CD4-positive, CD25-positive, alpha-beta regulatory T cell (primary cell): ENCODE data around the gene CCDC190. TPM values are rescaled to one million over a fixed set of nuclear protein-coding genes. Genes with fewer than 3 reads are reported as not detected.
A peak's percentile ranks its signal among the peaks of the same experiment; 100 is the strongest.

Source experiments
- ATAC-seq, 2 donors: fragments of 150-1000 bp; cut with Tn5 transposase; one replicate each; pipeline ENCODE4 v1.10.0; 2021; ENCODE audit warnings: low read depth in 2 of 2, moderate number of reproducible peaks in 2 of 2, moderate library complexity in 1 of 2
- DNase-seq, 3 donors: peaks; one replicate each; pipeline versions ENCODE4 v3.0.0 to v3.0.0-alpha.2; 2012 to 2022; ENCODE audit warnings: mixed read lengths in 1 of 3
- H3K27ac ChIP-seq: one replicate; pipeline ENCODE4 v1.7.0; 2013; ENCODE audit warnings: mild to moderate bottlenecking, low read length; ENCODE audit not compliant: insufficient read depth, poor library complexity, severe bottlenecking
- H3K27me3 ChIP-seq: one replicate; pipeline ENCODE4 v1.7.0; 2013; ENCODE audit warnings: low read length; ENCODE audit not compliant: control insufficient read depth, insufficient read depth
- H3K36me3 ChIP-seq: one replicate; pipeline ENCODE4 v1.7.0; 2013; ENCODE audit warnings: mild to moderate bottlenecking, low read length, moderate library complexity; ENCODE audit not compliant: control insufficient read depth, insufficient read depth
- H3K4me1 ChIP-seq: 2 replicates; pipeline ENCODE4 v1.7.0; 2013; ENCODE audit warnings: mild to moderate bottlenecking, low read length; ENCODE audit not compliant: insufficient read depth, control insufficient read depth, poor library complexity, severe bottlenecking
- H3K4me3 ChIP-seq: one replicate; pipeline ENCODE4 v1.7.0; 2013; ENCODE audit warnings: low read depth, mild to moderate bottlenecking, low read length, moderate library complexity
- H3K9me3 ChIP-seq, 2 experiments: 1 replicate in 1 of 2; 2 replicates in 1 of 2; pipeline ENCODE4 v1.7.0; 2013; ENCODE audit warnings: low read length in 2 of 2, mild to moderate bottlenecking in 1 of 2, moderate library complexity in 1 of 2; ENCODE audit not compliant: control insufficient read depth in 2 of 2
- H3K27ac Mint-ChIP-seq, 3 donors: one replicate each; pipeline ENCODE4 v1.8.0; 2020 to 2022; ENCODE audit warnings: mild to moderate bottlenecking in 3 of 3, mixed read lengths in 3 of 3, moderate library complexity in 2 of 3
- H3K27me3 Mint-ChIP-seq: one replicate; pipeline ENCODE4 v1.8.0; 2022; ENCODE audit warnings: mild to moderate bottlenecking, mixed read lengths
- H3K36me3 Mint-ChIP-seq: one replicate; pipeline ENCODE4 v1.8.0; 2020; ENCODE audit warnings: mixed read lengths
- H3K4me1 Mint-ChIP-seq, 4 donors: one replicate each; pipeline ENCODE4 v1.8.0; 2020 to 2022; ENCODE audit warnings: mixed read lengths in 4 of 4, mild to moderate bottlenecking in 1 of 4
- H3K4me3 Mint-ChIP-seq, 4 donors: one replicate each; pipeline ENCODE4 v1.8.0; 2020 to 2022; ENCODE audit warnings: mild to moderate bottlenecking in 4 of 4, mixed read lengths in 4 of 4, moderate library complexity in 3 of 4
- H3K9me3 Mint-ChIP-seq, 7 donors: one replicate each; pipeline ENCODE4 v1.8.0; 2020 to 2022; ENCODE audit warnings: mixed read lengths in 7 of 7, mild to moderate bottlenecking in 3 of 7, moderate library complexity in 2 of 7
- polyA plus RNA-seq, 4 donors: library from polyadenylated mRNA; unstranded; fragments of 300-500 nt; fragmentation: Illumina TruSeq; gene quantifications; one replicate each; pipeline ENCODE4 v1.2.3, GENCODE V29; 2021
- total RNA-seq: library from RNA; stranded (reverse); gene quantifications from one replicate; pipeline ENCODE4 v1.2.3, GENCODE V29; 2022

CCDC190 gene
- total and polyA plus RNA-seq, 5 donors from 2014 or later, result not detected

- Histone ChIP-seq H3K36me3 (no peaks in the 10 kb centered on the region), H3K27me3 (no peaks in the 10 kb centered on the region), H3K4me1 (no peaks in the 10 kb centered on the region), H3K9me3 (no peaks in the 10 kb centered on the region), H3K27ac (no peak overlapping the region), H3K4me3 (no peak overlapping the region)
- Mint-ChIP-seq H3K9me3 (no peaks in the 10 kb centered on the region), H3K36me3 (no peaks in the 10 kb centered on the region), H3K4me3 (peak overlapping the region in 1 of 4 donors; percentile 76), H3K27me3 (peaks cover 7% of the 10 kb centered on the region), H3K27ac (no peak overlapping the region), H3K4me1 (no peaks in the 10 kb centered on the region)
- DNase-seq (no peak), ATAC-seq (no peak)
Measured at GRCh38 chr1:162904023-162904422, 43.0 kb upstream of the CCDC190 start.

GRCh38 chr1:162903246-162903645 is 42.3 kb upstream of the CCDC190 start:
- H3K4me3 Mint-ChIP-seq, result no peak overlapping the region
- no peaks in the 10 kb centered on the region for H3K36me3 Mint-ChIP-seq
- Histone ChIP-seq H3K4me1 (no peaks in the 10 kb centered on the region), H3K9me3 (no peaks in the 10 kb centered on the region), H3K27ac (no peak overlapping the region), H3K36me3 (no peaks in the 10 kb centered on the region), H3K27me3 (no peaks in the 10 kb centered on the region), H3K4me3 (no peak overlapping the region)
- no peak for DNase-seq
- no peak overlapping the region for H3K27ac Mint-ChIP-seq
- H3K27me3 Mint-ChIP-seq, result peaks cover 7% of the 10 kb centered on the region
- H3K4me1 Mint-ChIP-seq, result no peaks in the 10 kb centered on the region
- no peaks in the 10 kb centered on the region for H3K9me3 Mint-ChIP-seq
- no peak for ATAC-seq

GRCh38 chr1:162902416-162902815 is 41.4 kb upstream of the CCDC190 start:
- no peaks in the 10 kb centered on the region for H3K36me3 ChIP-seq
- Mint-ChIP-seq H3K4me1 (no peaks in the 10 kb centered on the region), H3K27me3 (peaks cover 7% of the 10 kb centered on the region), H3K9me3 (no peaks in the 10 kb centered on the region), H3K36me3 (no peaks in the 10 kb centered on the region), H3K4me3 (no peak overlapping the region), H3K27ac (no peak overlapping the region)
- ATAC-seq (no peak), DNase-seq (no peak)
- H3K27ac ChIP-seq, result no peak overlapping the region
- no peaks in the 10 kb centered on the region for H3K4me1 ChIP-seq
- no peaks in the 10 kb centered on the region for H3K9me3 ChIP-seq
- H3K27me3 ChIP-seq, result no peaks in the 10 kb centered on the region
- no peak overlapping the region for H3K4me3 ChIP-seq

GRCh38 chr1:162901243-162901642 is 40.3 kb upstream of the CCDC190 start:
- DNase-seq (no peak), ATAC-seq (no peak)
- Histone ChIP-seq H3K36me3 (no peaks in the 10 kb centered on the region), H3K27me3 (no peaks in the 10 kb centered on the region), H3K9me3 (no peaks in the 10 kb centered on the region), H3K27ac (no peak overlapping the region), H3K4me3 (no peak overlapping the region), H3K4me1 (no peaks in the 10 kb centered on the region)
- Mint-ChIP-seq H3K27me3 (peaks cover 6% of the 10 kb centered on the region), H3K4me3 (no peak overlapping the region), H3K4me1 (no peaks in the 10 kb centered on the region), H3K9me3 (peaks cover 0 to 2% (median 0%) of the 10 kb centered on the region in 7 donors), H3K27ac (no peak overlapping the region), H3K36me3 (no peaks in the 10 kb centered on the region)

GRCh38 chr1:162899422-162900146 is 38.6 kb upstream of the CCDC190 start:
- no peaks in the 10 kb centered on the region for H3K9me3 ChIP-seq
- H3K4me3 Mint-ChIP-seq, result no peak overlapping the region
- H3K36me3 ChIP-seq, result no peaks in the 10 kb centered on the region
- H3K4me3 ChIP-seq, result no peak overlapping the region
- H3K4me1 ChIP-seq, result no peaks in the 10 kb centered on the region
- H3K27me3 Mint-ChIP-seq, result no peaks in the 10 kb centered on the region
- peaks cover 0 to 2% (median 0%) of the 10 kb centered on the region in 7 donors for H3K9me3 Mint-ChIP-seq
- H3K27ac ChIP-seq, result no peak overlapping the region
- no peak for DNase-seq
- H3K27me3 ChIP-seq, result no peaks in the 10 kb centered on the region
- no peak for ATAC-seq
- H3K27ac Mint-ChIP-seq, result no peak overlapping the region
- H3K4me1 Mint-ChIP-seq, result no peaks in the 10 kb centered on the region
- no peaks in the 10 kb centered on the region for H3K36me3 Mint-ChIP-seq

GRCh38 chr1:162893612-162893908 is 32.6 kb upstream of the CCDC190 start:
- Histone ChIP-seq H3K4me3 (no peak overlapping the region), H3K4me1 (no peaks in the 10 kb centered on the region), H3K36me3 (no peaks in the 10 kb centered on the region), H3K9me3 (no peaks in the 10 kb centered on the region), H3K27ac (no peak overlapping the region), H3K27me3 (no peaks in the 10 kb centered on the region)
- no peaks in the 10 kb centered on the region for H3K36me3 Mint-ChIP-seq
- no peaks in the 10 kb centered on the region for H3K27me3 Mint-ChIP-seq
- H3K4me1 Mint-ChIP-seq, result no peaks in the 10 kb centered on the region
- no peak overlapping the region for H3K27ac Mint-ChIP-seq
- H3K9me3 Mint-ChIP-seq, result peaks cover 0 to 3% (median 0%) of the 10 kb centered on the region in 7 donors
- no peak for DNase-seq
- no peak for ATAC-seq
- H3K4me3 Mint-ChIP-seq, result no peak overlapping the region

GRCh38 chr1:162892906-162893611 is 32.1 kb upstream of the CCDC190 start:
- Histone ChIP-seq H3K27me3 (no peaks in the 10 kb centered on the region), H3K4me3 (no peak overlapping the region), H3K4me1 (no peaks in the 10 kb centered on the region), H3K27ac (no peak overlapping the region), H3K9me3 (no peaks in the 10 kb centered on the region), H3K36me3 (no peaks in the 10 kb centered on the region)
- ATAC-seq, result no peak
- no peaks in the 10 kb centered on the region for H3K4me1 Mint-ChIP-seq
- peaks cover 0 to 3% (median 0%) of the 10 kb centered on the region in 7 donors for H3K9me3 Mint-ChIP-seq
- no peak for DNase-seq
- H3K4me3 Mint-ChIP-seq, result no peak overlapping the region
- H3K36me3 Mint-ChIP-seq, result no peaks in the 10 kb centered on the region
- H3K27me3 Mint-ChIP-seq, result no peaks in the 10 kb centered on the region
- H3K27ac Mint-ChIP-seq, result no peak overlapping the region

- H3K4me1 ChIP-seq, result no peaks in the 10 kb centered on the region
- no peak overlapping the region for H3K27ac ChIP-seq
- no peaks in the 10 kb centered on the region for H3K9me3 ChIP-seq
- no peaks in the 10 kb centered on the region for H3K36me3 Mint-ChIP-seq
- no peaks in the 10 kb centered on the region for H3K4me1 Mint-ChIP-seq
- no peak overlapping the region for H3K27ac Mint-ChIP-seq
- no peaks in the 10 kb centered on the region for H3K36me3 ChIP-seq
- no peak for ATAC-seq
- H3K27me3 Mint-ChIP-seq, result peaks cover 6% of the 10 kb centered on the region
- no peak overlapping the region for H3K4me3 ChIP-seq
- peaks cover 0 to 3% (median 0%) of the 10 kb centered on the region in 7 donors for H3K9me3 Mint-ChIP-seq
- DNase-seq, result no peak
- no peaks in the 10 kb centered on the region for H3K27me3 ChIP-seq
- no peak overlapping the region for H3K4me3 Mint-ChIP-seq
Measured at GRCh38 chr1:162889989-162890388, 29.0 kb upstream of the CCDC190 start.
